GM21381 (cell line): ENCODE measurements around the gene ARVCF.

Source experiments
- ATAC-seq: cut with Tn5 transposase; IDR thresholded peaks from one replicate; pipeline ENCODE4 v1.9.1; 2021; ENCODE audit warnings: mild to moderate bottlenecking, moderate library complexity; ENCODE audit not compliant: unreplicated experiment

ARVCF gene

GRCh38 chr22:19976671-19977070, 40.0 kb downstream of the ARVCF start:
- ATAC-seq, result no peak

DNA sequence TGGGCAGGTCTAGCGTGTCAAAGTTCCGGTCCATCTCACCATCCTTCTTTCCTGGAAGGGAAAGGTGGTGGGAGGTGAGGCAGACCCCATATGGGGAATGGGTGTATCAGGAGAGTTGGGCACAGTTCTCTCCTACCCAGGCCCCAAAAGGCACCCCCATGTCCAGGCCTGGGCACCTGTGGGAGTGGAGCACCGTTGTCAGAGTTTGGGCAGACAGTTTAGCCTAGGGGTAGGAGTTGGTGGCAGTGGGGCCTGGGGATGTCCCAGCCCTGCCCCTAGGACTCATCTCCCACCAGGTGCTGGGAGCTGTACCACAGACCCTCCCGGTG, 41.0 kb downstream of the ARVCF start:
- no peak for ATAC-seq

GRCh38 chr22:19974935-19975706, 41.5 kb downstream of the ARVCF start:
- no peak for ATAC-seq

- no peak for ATAC-seq
Observed at GRCh38 chr22:19974268-19974861, 42.3 kb downstream of the ARVCF start.

- no peak for ATAC-seq
Observed at GRCh38 chr22:19973551-19974267, 42.9 kb downstream of the ARVCF start.

DNA sequence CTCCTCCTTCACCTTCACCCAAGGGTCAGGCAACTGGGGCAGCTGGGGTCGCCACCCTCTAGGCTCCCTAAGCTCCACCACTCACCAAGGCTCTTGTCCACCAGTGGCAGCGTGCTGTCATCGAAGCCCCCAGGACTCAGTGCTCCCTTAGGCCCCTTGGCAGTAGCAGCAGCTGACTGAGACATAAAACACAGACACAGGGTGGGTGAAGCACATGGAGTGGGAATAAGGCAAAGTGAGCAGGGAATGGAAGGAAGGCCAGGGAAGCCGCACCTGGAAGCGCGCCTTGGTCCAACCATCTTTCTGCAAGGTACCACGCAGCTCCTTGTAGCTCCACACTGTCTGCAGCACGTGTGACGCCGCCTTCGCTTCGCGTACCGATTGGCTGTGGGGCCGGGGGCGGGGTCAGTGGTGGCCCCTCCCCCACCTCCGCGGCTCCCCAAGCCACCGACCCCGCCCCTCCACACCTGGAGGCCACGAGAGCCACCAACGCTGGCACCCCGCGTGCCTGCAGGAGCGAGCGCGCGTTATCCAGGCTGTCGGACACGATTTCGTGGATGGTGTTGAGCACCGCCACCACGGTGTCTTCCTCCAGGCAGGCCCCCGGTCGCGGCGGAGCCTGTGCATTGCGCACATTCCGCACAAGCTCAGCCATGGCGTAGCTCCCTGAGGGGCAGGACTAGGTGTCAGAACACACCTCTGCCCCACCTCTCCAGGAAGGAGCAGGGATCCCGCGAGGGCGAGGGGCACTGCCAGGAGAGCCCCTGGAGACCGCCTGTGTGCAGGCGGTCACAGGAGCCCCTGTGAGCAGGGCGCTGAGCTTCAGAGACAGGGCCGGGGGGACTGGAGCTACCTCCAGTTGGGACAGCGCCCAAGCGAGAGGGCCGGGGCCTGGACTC, 43.7 kb downstream of the ARVCF start:
- no peak for ATAC-seq

- ATAC-seq, result no peak
Observed at GRCh38 chr22:19972251-19972650, 44.4 kb downstream of the ARVCF start.

DNA sequence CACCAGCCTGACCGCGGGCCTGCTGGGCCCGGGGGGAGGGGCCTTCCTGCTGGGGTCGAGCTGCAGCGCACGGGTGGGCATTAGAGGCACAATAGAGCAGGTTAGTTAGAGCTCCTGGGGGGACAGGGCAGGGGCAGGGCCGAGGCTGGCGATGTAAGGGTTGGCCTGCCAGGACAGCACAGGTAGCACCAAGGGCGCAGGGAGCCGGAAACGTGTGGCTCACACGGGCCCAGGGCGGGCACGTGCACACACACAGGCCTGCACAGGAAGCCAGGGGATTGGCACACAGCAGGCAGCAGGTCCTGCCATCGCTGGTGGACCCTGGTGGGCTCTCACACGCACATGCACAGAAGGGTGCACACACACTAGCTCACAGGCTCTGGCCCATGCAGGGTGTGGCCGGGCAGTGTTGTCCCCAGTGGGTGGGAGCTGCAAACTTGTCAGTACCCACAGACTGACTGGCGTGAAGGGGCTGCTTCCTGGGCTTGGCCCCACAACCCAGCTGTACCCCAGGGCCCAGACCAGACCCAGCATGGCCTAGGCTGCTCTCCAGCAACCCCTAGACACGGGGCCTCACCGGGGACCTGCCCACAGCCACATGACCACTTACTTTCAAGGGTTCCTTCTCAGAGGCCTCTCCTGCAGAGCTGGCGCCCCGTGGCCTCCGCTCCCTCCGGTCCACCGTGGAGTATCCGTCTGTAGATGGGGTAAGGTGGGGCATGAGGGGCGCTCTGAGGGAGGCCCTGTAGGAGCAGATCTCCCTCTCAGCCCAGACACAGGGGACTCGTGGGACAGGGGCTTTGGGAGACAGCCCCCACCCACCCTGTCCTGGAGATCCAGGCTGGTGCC, 45.1 kb downstream of the ARVCF start:
- no peak for ATAC-seq

GRCh38 chr22:19970479-19971275, 45.9 kb downstream of the ARVCF start:
- ATAC-seq, result no peak

DNA sequence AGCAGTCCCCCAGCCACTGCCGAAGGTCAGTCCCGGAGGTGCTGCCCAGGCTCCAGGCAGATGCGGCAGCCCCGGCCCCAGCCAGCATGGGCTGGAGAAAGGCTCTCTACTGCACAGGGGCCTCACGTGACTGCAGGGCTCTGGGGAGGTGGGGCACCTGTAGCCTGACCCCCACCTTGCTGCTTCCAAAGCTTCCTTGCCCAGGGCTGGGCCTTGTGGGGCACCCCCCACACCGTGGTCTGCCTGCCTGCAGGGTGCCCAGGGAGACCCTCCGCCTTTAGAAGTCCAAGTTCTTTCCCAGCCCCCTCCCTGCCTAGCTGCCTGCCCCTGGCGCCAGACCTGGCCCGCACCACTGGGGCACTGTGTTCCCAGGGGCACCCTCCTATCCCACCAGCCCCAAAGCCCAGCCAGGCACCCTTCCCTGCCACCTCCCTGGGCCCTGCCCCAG, 46.6 kb downstream of the ARVCF start:
- no peak for ATAC-seq

GRCh38 chr22:19969141-19969928, 47.3 kb downstream of the ARVCF start:
- no peak for ATAC-seq

- ATAC-seq, result no peak
Observed at GRCh38 chr22:19968450-19968891, 48.2 kb downstream of the ARVCF start.

- ATAC-seq, result no peak
Observed at GRCh38 chr22:19967850-19968449, 48.7 kb downstream of the ARVCF start.

DNA sequence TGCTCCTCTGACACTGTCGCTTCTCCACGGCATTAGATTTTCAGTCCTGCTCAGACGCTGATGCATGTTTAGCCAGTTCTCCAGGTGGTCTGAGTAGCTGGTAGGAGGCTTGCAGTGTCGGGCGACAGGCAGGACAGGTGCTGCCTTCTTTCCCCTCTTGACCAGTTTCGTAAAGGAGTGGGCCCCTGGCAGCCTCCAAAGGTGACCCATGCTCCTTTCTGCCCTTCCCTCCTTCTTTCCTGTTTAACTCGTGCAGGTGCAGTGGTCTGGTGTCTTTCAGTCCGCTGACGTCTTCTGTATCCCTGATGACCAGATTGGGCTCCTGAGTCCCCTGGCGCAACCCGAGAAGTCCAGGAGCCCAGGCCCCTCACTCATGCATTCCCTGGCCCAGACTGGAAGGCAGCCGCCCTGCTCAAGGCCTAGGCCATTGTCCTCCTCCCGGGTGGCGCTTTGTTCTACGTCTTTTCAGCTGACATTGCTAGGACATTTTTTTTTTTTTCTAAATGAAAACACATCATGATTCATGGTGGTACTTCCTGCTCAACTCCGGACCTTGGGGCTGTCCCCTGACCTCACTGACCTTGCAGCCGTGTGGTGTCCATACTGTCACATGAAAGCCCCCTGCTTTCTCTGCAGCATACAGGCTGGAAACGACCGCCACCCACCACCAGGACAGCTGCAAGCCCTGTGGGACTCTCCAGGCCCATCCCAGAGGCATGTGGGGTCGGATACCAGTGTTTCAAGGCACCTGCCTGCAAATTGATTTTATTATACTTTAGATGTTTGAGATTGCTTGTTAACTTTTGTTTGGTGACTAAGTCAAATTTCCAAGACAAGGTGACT, 49.5 kb downstream of the ARVCF start:
- no peak for ATAC-seq

DNA sequence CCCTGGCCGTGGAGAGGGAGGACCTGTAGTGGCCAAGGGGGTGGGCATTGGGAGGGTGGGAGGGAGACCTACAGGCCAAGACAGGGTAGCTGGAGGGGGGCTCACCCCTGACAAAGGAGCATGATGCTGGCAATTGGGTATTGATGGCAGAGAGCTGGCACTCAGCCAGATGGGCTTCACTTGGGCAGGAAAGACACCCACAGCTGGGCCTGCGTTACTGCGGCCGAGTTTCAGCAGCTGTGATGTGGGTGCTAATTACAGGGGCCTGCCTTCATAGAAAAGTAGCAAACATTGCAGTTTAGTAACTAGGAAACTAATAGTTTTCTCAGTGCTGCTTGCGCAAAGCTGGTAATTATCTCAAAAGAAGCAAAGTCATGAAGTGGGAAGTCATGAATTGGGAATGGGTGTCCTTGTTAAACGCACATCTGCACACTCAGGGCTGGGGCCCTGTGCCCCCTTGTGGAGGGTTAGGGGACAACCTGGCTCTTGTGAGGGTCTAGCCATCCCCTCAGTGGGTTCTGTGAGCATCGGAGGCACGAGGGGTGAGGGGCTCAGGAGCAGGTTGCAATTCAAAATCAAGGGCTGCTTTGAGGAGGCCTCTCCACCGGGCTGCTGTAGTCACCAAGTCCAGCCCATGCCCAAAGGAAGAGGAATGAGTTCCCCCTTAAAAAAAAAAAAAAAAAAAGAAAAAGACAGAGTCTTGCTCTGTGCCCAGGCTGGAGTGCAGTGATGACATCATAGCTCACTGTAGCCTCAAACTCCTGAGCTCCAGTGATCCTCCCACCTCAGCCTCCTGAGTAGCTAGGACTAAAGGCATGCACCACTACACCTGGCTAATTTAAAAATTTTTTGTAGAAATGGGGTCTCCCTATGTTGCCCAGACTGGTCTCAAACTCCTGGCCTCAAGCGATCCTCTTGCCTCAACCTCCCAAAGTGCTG, 50.6 kb downstream of the ARVCF start:
- no peak for ATAC-seq
